Glutamatergic neuron (in vitro differentiated cells): ENCODE results near the gene PTPRN2. TPM values are rescaled to one million over a fixed set of nuclear protein-coding genes. Genes with fewer than 3 reads are reported as not detected.

ENCODE experiments used
- DNase-seq: peaks from one replicate; pipeline ENCODE4 v3.0.0; 2022
- H3K27ac Mint-ChIP-seq: one replicate; pipeline ENCODE4 v1.8.0; 2020; ENCODE audit warnings: mild to moderate bottlenecking, mixed read lengths, inconsistent platforms; ENCODE audit not compliant: unreplicated experiment
- H3K27me3 Mint-ChIP-seq: one replicate; pipeline ENCODE4 v1.8.0; 2020; ENCODE audit warnings: mild to moderate bottlenecking, moderate library complexity, mixed read lengths, inconsistent platforms; ENCODE audit not compliant: unreplicated experiment
- H3K36me3 Mint-ChIP-seq: one replicate; pipeline ENCODE4 v1.8.0; 2020; ENCODE audit warnings: mild to moderate bottlenecking, mixed read lengths, inconsistent platforms; ENCODE audit not compliant: unreplicated experiment
- H3K4me1 Mint-ChIP-seq: one replicate; pipeline ENCODE4 v1.8.0; 2020; ENCODE audit warnings: mild to moderate bottlenecking, low read depth, mixed read lengths, inconsistent platforms; ENCODE audit not compliant: unreplicated experiment
- H3K4me3 Mint-ChIP-seq: one replicate; pipeline ENCODE4 v1.8.0; 2020; ENCODE audit warnings: mild to moderate bottlenecking, mixed read lengths, inconsistent platforms; ENCODE audit not compliant: unreplicated experiment
- H3K9me3 Mint-ChIP-seq: one replicate; pipeline ENCODE4 v1.8.0; 2020; ENCODE audit warnings: mild to moderate bottlenecking, moderate library complexity, mixed read lengths, inconsistent platforms; ENCODE audit not compliant: unreplicated experiment
- CTCF ChIP-seq: fragments of 200-600 bp; sonication (generic); IDR thresholded peaks from one replicate; pipeline ENCODE4 v1.5.0; 2021; ENCODE audit not compliant: partially characterized antibody, unreplicated experiment
- total RNA-seq: library from RNA; stranded (reverse); fragmentation: NEBNext Ultra II Directional; extraction: Animal tissue kit (Norgen Biotek cat#: 25700); gene quantifications from one replicate; pipeline ENCODE4 v1.2.1, GENCODE V29; 2021; ENCODE audit not compliant: unreplicated experiment

Gene PTPRN2
- total RNA-seq, 1 donor from 2014 or later = 49.0 TPM

GRCh38 chr7:158317238-158318205 is 270.1 kb downstream of the PTPRN2 start:
- Mint-ChIP-seq H3K27ac (peak overlapping the region; percentile 90), H3K4me3 (peak overlapping the region; percentile 75)

GRCh38 chr7:158316466-158317031 is 271.1 kb downstream of the PTPRN2 start:
- Mint-ChIP-seq H3K36me3 (peaks cover 21% of the 10 kb centered on the region), H3K27me3 (peaks cover 1% of the 10 kb centered on the region), H3K9me3 (peaks cover 26% of the 10 kb centered on the region), H3K4me1 (peaks cover 3% of the 10 kb centered on the region), H3K27ac (no peak overlapping the region), H3K4me3 (no peak overlapping the region)
- no peak for TF ChIP-seq CTCF
- DNase-seq = no peak

More at GRCh38 chr7:158317238-158318205, 270.1 kb downstream of the PTPRN2 start:
- H3K4me1 Mint-ChIP-seq = peaks cover 3% of the 10 kb centered on the region
- peaks cover 31% of the 10 kb centered on the region for H3K9me3 Mint-ChIP-seq
- H3K27me3 Mint-ChIP-seq = peaks cover 1% of the 10 kb centered on the region
- peak; percentile 81 for DNase-seq
- H3K36me3 Mint-ChIP-seq = peaks cover 17% of the 10 kb centered on the region
- no peak for TF ChIP-seq CTCF

- H3K27me3 Mint-ChIP-seq = peaks cover 3% of the 10 kb centered on the region
- DNase-seq = no peak
- H3K4me1 Mint-ChIP-seq = peaks cover 3% of the 10 kb centered on the region
- H3K9me3 Mint-ChIP-seq = peaks cover 24% of the 10 kb centered on the region
- no peak for TF ChIP-seq CTCF
- H3K36me3 Mint-ChIP-seq = peaks cover 21% of the 10 kb centered on the region
- no peak overlapping the region for H3K27ac Mint-ChIP-seq
- no peak overlapping the region for H3K4me3 Mint-ChIP-seq
Measured at GRCh38 chr7:158315881-158316280, 271.7 kb downstream of the PTPRN2 start.

GRCh38 chr7:158315326-158315725 is 272.3 kb downstream of the PTPRN2 start:
- DNase-seq = no peak
- H3K27ac Mint-ChIP-seq = peak overlapping the region; percentile 43

More at GRCh38 chr7:158315326-158315725, 272.3 kb downstream of the PTPRN2 start:
- Mint-ChIP-seq H3K9me3 (peaks cover 23% of the 10 kb centered on the region), H3K27me3 (peaks cover 4% of the 10 kb centered on the region), H3K36me3 (peaks cover 22% of the 10 kb centered on the region), H3K4me3 (no peak overlapping the region), H3K4me1 (peaks cover 3% of the 10 kb centered on the region)
- TF ChIP-seq CTCF = no peak
